IMR-90 (cell line): Measurements from ENCODE around the gene NMNAT3. TPM values are rescaled to one million over a fixed set of nuclear protein-coding genes. Genes with fewer than 3 reads are reported as not detected.

Experiments used
- ATAC-seq: fragments of 200-7000 bp; cut with Tn5 transposase; 2 replicates; pipeline ENCODE4 v1.9.1; 2020; ENCODE audit warnings: low read depth, mild to moderate bottlenecking, moderate library complexity
- BruUV-seq: library from RNA; stranded (reverse); fragments of 400-500 nt; replicated peaks from 2 replicates; lab custom pipeline; 2021; lab: Mats Ljungman, UMichigan
- CTCF ChIA-PET: fragments of 300-600 bp; formaldehyde crosslinking; extraction: SDS; loops from one replicate; lab custom pipeline; 2021; ENCODE audit warnings: antibody characterized with exemption; lab: Yijun Ruan, JAX
- POLR2A ChIA-PET: fragments of 300-600 bp; sonication (Branson Sonifier 250); formaldehyde crosslinking; loops from one replicate; lab custom pipeline; 2022; ENCODE audit warnings: antibody characterized with exemption; ENCODE audit not compliant: unreplicated experiment; lab: Charles Lee
- DNase-seq: peaks from one replicate; pipeline ENCODE4 v3.0.0; 2013
- H2AFZ ChIP-seq: replicated peaks from 2 replicates; pipeline ENCODE3; 2013; ENCODE audit warnings: low read length, mild to moderate bottlenecking; ENCODE audit not compliant: poor library complexity
- H2AK5ac ChIP-seq: 2 replicates; pipeline ENCODE4 v1.6.1; 2013; ENCODE audit warnings: low read depth, low read length, inconsistent platforms
- H2AK9ac ChIP-seq: replicated peaks from 2 replicates; pipeline ENCODE3; 2013; ENCODE audit warnings: mild to moderate bottlenecking, low read depth, low read length, moderate library complexity; ENCODE audit not compliant: poor library complexity
- H2BK120ac ChIP-seq: 2 replicates; pipeline ENCODE4 v1.6.1; 2013; ENCODE audit warnings: low read depth, low read length, inconsistent platforms
- H2BK15ac ChIP-seq: 3 replicates; pipeline ENCODE4 v1.6.1; 2013; ENCODE audit warnings: low read depth, low read length, inconsistent platforms
- H2BK20ac ChIP-seq: 2 replicates; pipeline ENCODE4 v1.6.1; 2013; ENCODE audit warnings: low read depth, mild to moderate bottlenecking, inconsistent platforms, low read length, moderate library complexity
- H2BK5ac ChIP-seq: 2 replicates; pipeline ENCODE4 v1.6.1; 2013; ENCODE audit warnings: mild to moderate bottlenecking, low read depth, low read length, inconsistent platforms; ENCODE audit not compliant: poor library complexity, severe bottlenecking
- H3K14ac ChIP-seq: replicated peaks from 2 replicates; pipeline ENCODE4 v1.6.1; 2013; ENCODE audit warnings: low read depth, low read length, inconsistent platforms
- H3K18ac ChIP-seq: 2 replicates; pipeline ENCODE4 v1.6.1; 2013; ENCODE audit warnings: low read depth, low read length, control low read depth
- H3K23ac ChIP-seq: 2 replicates; pipeline ENCODE4 v1.6.1; 2013; ENCODE audit warnings: low read depth, low read length, inconsistent platforms
- H3K27ac ChIP-seq: 2 replicates; pipeline ENCODE4 v1.5.1; 2013; ENCODE audit warnings: mild to moderate bottlenecking, control low read depth, low read length; ENCODE audit not compliant: insufficient read depth
- H3K27me3 ChIP-seq: 2 replicates; pipeline ENCODE4 v1.6.1; 2013; ENCODE audit warnings: low read length; ENCODE audit not compliant: control insufficient read depth, insufficient read depth
- H3K36me3 ChIP-seq: 2 replicates; pipeline ENCODE4 v1.6.1; 2013; ENCODE audit warnings: low read length, mixed read lengths; ENCODE audit not compliant: control insufficient read depth, insufficient read depth
- H3K4ac ChIP-seq: 2 replicates; pipeline ENCODE4 v1.6.1; 2013; ENCODE audit warnings: low read depth, low read length, inconsistent platforms
- H3K4me1 ChIP-seq: 2 replicates; pipeline ENCODE4 v1.6.1; 2013; ENCODE audit warnings: low read length, mixed read lengths; ENCODE audit not compliant: control insufficient read depth, insufficient read depth
- H3K4me2 ChIP-seq: 2 replicates; pipeline ENCODE4 v1.6.1; 2013; ENCODE audit warnings: low read depth, mild to moderate bottlenecking, control low read depth, low read length, moderate library complexity
- H3K4me3 ChIP-seq: 2 replicates; pipeline ENCODE4 v1.5.1; 2013; ENCODE audit warnings: low read depth, mild to moderate bottlenecking, control low read depth, low read length, moderate library complexity; ENCODE audit not compliant: insufficient read depth
- H3K56ac ChIP-seq: 2 replicates; pipeline ENCODE4 v1.6.1; 2013; ENCODE audit warnings: low read length, inconsistent platforms; ENCODE audit not compliant: insufficient read depth; ENCODE audit errors: extremely low read depth
- H3K79me1 ChIP-seq, 2 experiments: 2 replicates each; pipeline ENCODE4 v1.6.1; 2013; ENCODE audit warnings: low read length in 2 of 2, inconsistent platforms in 1 of 2, low read depth in 1 of 2
- H3K9ac ChIP-seq: 2 replicates; pipeline ENCODE4 v1.6.1; 2013; ENCODE audit warnings: low read depth, low read length, control low read depth
- H3K9me1 ChIP-seq: 2 replicates; pipeline ENCODE4 v1.6.1; 2013; ENCODE audit warnings: low read length, inconsistent platforms; ENCODE audit not compliant: insufficient read depth
- H3K9me3 ChIP-seq: 2 replicates; pipeline ENCODE4 v1.6.1; 2013; ENCODE audit warnings: low read length; ENCODE audit not compliant: control insufficient read depth, insufficient read depth
- H4K20me1 ChIP-seq: 2 replicates; pipeline ENCODE4 v1.6.1; 2013; ENCODE audit warnings: low read length, inconsistent platforms; ENCODE audit not compliant: insufficient read depth
- H4K5ac ChIP-seq: 2 replicates; pipeline ENCODE4 v1.6.1; 2013; ENCODE audit warnings: mild to moderate bottlenecking, low read depth, low read length, control low read depth
- H4K8ac ChIP-seq, 2 experiments: 2 replicates each; pipeline ENCODE4 v1.6.1; 2013; ENCODE audit warnings: low read depth in 2 of 2, low read length in 2 of 2, control low read depth in 1 of 2, inconsistent platforms in 1 of 2
- H4K91ac ChIP-seq: 2 replicates; pipeline ENCODE4 v1.6.1; 2013; ENCODE audit warnings: low read depth, low read length, inconsistent platforms; ENCODE audit not compliant: insufficient read depth
- BHLHE40 ChIP-seq: fragments of 150-350 bp; IDR thresholded peaks from 2 replicates; pipeline ENCODE4 v1.6.1; 2016; ENCODE audit warnings: mild to moderate bottlenecking, low read depth, low read length
- CEBPB ChIP-seq: IDR thresholded peaks from 2 replicates; pipeline ENCODE4 v1.6.1; 2012; ENCODE audit warnings: low read depth, low read length, improper control_type of control experiment
- CHD1 ChIP-seq: IDR thresholded peaks from 2 replicates; pipeline ENCODE4 v1.6.1; 2012; ENCODE audit warnings: low read depth, low read length, improper control_type of control experiment
- MAFK ChIP-seq: IDR thresholded peaks from 2 replicates; pipeline ENCODE4 v1.6.1; 2012; ENCODE audit warnings: low read depth, low read length, improper control_type of control experiment
- MAZ ChIP-seq: IDR thresholded peaks from 2 replicates; pipeline ENCODE4 v1.6.1; 2012; ENCODE audit warnings: low read depth, mild to moderate bottlenecking, low read length, improper control_type of control experiment, moderate library complexity, borderline replicate concordance
- MXI1 ChIP-seq: IDR thresholded peaks from 2 replicates; pipeline ENCODE4 v1.6.1; 2012; ENCODE audit warnings: low read depth, mild to moderate bottlenecking, low read length, moderate library complexity, borderline replicate concordance
- NFE2L2 ChIP-seq: fragments of 150-350 bp; IDR thresholded peaks from 2 replicates; pipeline ENCODE4 v1.6.1; 2016; ENCODE audit warnings: low read depth, mild to moderate bottlenecking, low read length
- POLR2A ChIP-seq: IDR thresholded peaks from 2 replicates; pipeline ENCODE4 v1.6.1; 2012; ENCODE audit warnings: mild to moderate bottlenecking, low read depth, low read length
- RAD21 ChIP-seq: IDR thresholded peaks from 2 replicates; pipeline ENCODE4 v1.6.1; 2012; ENCODE audit warnings: low read length, improper control_type of control experiment
- RCOR1 ChIP-seq: IDR thresholded peaks from 2 replicates; pipeline ENCODE4 v1.6.1; 2012; ENCODE audit warnings: mild to moderate bottlenecking, low read length, improper control_type of control experiment; ENCODE audit not compliant: insufficient replicate concordance
- WGBS, 2 experiments: methylation state at CpG; one replicate each; pipeline versions ENCODE4 v1.1.5 to v1.1.7; 2013; ENCODE audit warnings: missing lambda C conversion rate in 2 of 2; ENCODE audit not compliant: insufficient read length in 1 of 2; ENCODE audit errors: extremely low coverage in 2 of 2; 5-methylcytosine and 5-hydroxymethylcytosine counted together
- dilution Hi-C: fragments of 300-500 bp; cut with HindIII; formaldehyde crosslinking; loops from one replicate; pipeline ENCODE4 v1.14.3; 2018; ENCODE audit warnings: low sequenced_read_pairs; ENCODE audit not compliant: unreplicated experiment
- in situ Hi-C: fragments of 300-500 bp; cut with MboI; formaldehyde crosslinking; loops from 3 replicates; pipeline ENCODE4 v1.14.3; 2019; ENCODE audit warnings: low sequenced_read_pairs, inconsistent platforms, mixed read lengths
- intact Hi-C: fragments of 100-400 bp; cut with micrococcal nuclease; formaldehyde crosslinking; loops from 2 replicates; pipeline ENCODE4 v1.10.0; 2022
- polyA plus RNA-seq, 3 experiments: library from polyadenylated mRNA; depleted of rRNA; stranded (reverse); fragments of >200 nt; gene quantifications; 2 replicates each; pipeline ENCODE4 v1.2.3, GENCODE V29; 2012; ENCODE audit warnings: low replicate concordance in 1 of 3
- total RNA-seq: library from RNA; depleted of rRNA; stranded (reverse); fragments of >200 nt; gene quantifications from 2 replicates; pipeline ENCODE4 v1.2.3, GENCODE V29; 2012
- TF ChIP-seq, protein P1 (sequence below): conservative IDR thresholded peaks from 2 replicates; pipeline ENCODE4 v1.5.1; 2012; ENCODE audit warnings: mild to moderate bottlenecking, low read depth, low read length, improper control_type of control experiment
- TF ChIP-seq, protein P2 (sequence below): fragments of 150-350 bp; IDR thresholded peaks from 2 replicates; pipeline ENCODE4 v1.6.1; 2017; ENCODE audit warnings: mild to moderate bottlenecking, antibody characterized with exemption, low read length, low read depth
- TF ChIP-seq, protein P3 (sequence below): fragments of 150-350 bp; IDR thresholded peaks from 2 replicates; pipeline ENCODE4 v1.6.1; 2016; ENCODE audit warnings: low read depth, mild to moderate bottlenecking, low read length, moderate library complexity, borderline replicate concordance

Gene NMNAT3
- total and polyA plus RNA-seq, 2 of the 4 experiments (the other 2 are of a cell fraction): 0.12 to 0.36 TPM

DNA sequence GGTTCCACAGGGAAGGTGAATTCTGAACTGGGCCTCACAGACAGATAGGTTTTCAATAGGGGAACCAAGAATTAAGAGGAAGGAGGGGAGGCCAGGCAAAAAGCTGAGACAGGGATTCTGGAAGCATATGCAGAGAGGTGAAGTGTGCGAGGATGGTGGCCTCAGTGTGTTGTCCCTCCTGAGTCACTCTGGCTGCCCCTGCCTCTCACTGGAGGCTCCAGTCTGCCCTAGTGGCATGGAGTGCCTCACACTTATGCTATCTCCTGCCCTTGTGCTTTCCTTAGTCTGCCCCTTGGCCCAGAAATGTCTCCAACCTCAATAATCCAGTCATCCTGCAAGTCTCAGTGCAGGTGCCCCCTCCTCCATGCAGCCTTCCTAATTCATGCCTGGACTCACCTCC is 106.1 kb downstream of the NMNAT3 start:
- Histone ChIP-seq H2AFZ (no peak overlapping the region), H2AK9ac (no peak overlapping the region), H3K9me3 (no peaks in the 10 kb centered on the region), H3K27me3 (no peaks in the 10 kb centered on the region), H2BK5ac (no peak overlapping the region), H3K18ac (no peak overlapping the region), H4K8ac (no peak overlapping the region), H3K4me1 (no peaks in the 10 kb centered on the region), H2AK5ac (no peak overlapping the region), H4K5ac (no peak overlapping the region), H3K36me3 (no peaks in the 10 kb centered on the region), H3K23ac (no peak overlapping the region), H2BK20ac (no peak overlapping the region), H3K56ac (no peak overlapping the region), H2BK120ac (no peak overlapping the region), H3K27ac (no peak overlapping the region), H3K4me2 (no peak overlapping the region), H3K9me1 (no peaks in the 10 kb centered on the region), H3K9ac (no peak overlapping the region), H3K14ac (no peak overlapping the region), H2BK15ac (no peak overlapping the region), H3K4me3 (no peak overlapping the region), H3K79me1 (no peaks in the 10 kb centered on the region), H4K20me1 (no peaks in the 10 kb centered on the region), H4K91ac (no peak overlapping the region), H3K4ac (no peak overlapping the region)
- DNase-seq (no peak), ATAC-seq (no peak)
- intact Hi-C loops (no loop called here), in situ Hi-C loops (no loop called here), dilution Hi-C loops (no loop called here)
- CTCF ChIA-PET: no interaction called here
- no TSS peak for BruUV-seq
- TF ChIP-seq MXI1: no peak
- TF ChIP-seq, protein P1, sequence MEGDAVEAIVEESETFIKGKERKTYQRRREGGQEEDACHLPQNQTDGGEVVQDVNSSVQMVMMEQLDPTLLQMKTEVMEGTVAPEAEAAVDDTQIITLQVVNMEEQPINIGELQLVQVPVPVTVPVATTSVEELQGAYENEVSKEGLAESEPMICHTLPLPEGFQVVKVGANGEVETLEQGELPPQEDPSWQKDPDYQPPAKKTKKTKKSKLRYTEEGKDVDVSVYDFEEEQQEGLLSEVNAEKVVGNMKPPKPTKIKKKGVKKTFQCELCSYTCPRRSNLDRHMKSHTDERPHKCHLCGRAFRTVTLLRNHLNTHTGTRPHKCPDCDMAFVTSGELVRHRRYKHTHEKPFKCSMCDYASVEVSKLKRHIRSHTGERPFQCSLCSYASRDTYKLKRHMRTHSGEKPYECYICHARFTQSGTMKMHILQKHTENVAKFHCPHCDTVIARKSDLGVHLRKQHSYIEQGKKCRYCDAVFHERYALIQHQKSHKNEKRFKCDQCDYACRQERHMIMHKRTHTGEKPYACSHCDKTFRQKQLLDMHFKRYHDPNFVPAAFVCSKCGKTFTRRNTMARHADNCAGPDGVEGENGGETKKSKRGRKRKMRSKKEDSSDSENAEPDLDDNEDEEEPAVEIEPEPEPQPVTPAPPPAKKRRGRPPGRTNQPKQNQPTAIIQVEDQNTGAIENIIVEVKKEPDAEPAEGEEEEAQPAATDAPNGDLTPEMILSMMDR: no peak
- no peak for TF ChIP-seq POLR2A
- TF ChIP-seq CEBPB: no peak
- no peak for TF ChIP-seq NFE2L2
- no peak for TF ChIP-seq RCOR1
- TF ChIP-seq, protein P2, sequence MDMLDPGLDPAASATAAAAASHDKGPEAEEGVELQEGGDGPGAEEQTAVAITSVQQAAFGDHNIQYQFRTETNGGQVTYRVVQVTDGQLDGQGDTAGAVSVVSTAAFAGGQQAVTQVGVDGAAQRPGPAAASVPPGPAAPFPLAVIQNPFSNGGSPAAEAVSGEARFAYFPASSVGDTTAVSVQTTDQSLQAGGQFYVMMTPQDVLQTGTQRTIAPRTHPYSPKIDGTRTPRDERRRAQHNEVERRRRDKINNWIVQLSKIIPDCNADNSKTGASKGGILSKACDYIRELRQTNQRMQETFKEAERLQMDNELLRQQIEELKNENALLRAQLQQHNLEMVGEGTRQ: no peak
- TF ChIP-seq, protein P3, sequence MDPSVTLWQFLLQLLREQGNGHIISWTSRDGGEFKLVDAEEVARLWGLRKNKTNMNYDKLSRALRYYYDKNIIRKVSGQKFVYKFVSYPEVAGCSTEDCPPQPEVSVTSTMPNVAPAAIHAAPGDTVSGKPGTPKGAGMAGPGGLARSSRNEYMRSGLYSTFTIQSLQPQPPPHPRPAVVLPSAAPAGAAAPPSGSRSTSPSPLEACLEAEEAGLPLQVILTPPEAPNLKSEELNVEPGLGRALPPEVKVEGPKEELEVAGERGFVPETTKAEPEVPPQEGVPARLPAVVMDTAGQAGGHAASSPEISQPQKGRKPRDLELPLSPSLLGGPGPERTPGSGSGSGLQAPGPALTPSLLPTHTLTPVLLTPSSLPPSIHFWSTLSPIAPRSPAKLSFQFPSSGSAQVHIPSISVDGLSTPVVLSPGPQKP: no peak
- no peak for TF ChIP-seq RAD21
- TF ChIP-seq MAFK: no peak
- no peak for TF ChIP-seq MAZ
- no peak for TF ChIP-seq CHD1
- no peak for TF ChIP-seq BHLHE40
- WGBS, 2 experiments: 83% methylated on average over 1 of the region's 1 CpG; no CpG with 5 or more reads in 1 of the 2 experiments
- POLR2A ChIA-PET: no interaction called here
